H1 (cell line): ENCODE measurements around the gene NOL4L.

Experiments used
- CBX5 ChIP-seq: fragments of 300-800, 300-1000 bp; sonication (generic); IDR thresholded peaks from 2 replicates; pipeline ENCODE4 v1.7.1; 2016; ENCODE audit warnings: antibody characterized with exemption, low read length, low read depth
- JUND ChIP-seq: IDR thresholded peaks from 2 replicates; pipeline ENCODE4 v1.6.1; 2011; ENCODE audit warnings: mild to moderate bottlenecking, improper control_type of control experiment, low read length
- KDM5A ChIP-seq: fragments of 200-600 bp; IDR thresholded peaks from 2 replicates; pipeline ENCODE4 v1.7.1; 2012; ENCODE audit warnings: mild to moderate bottlenecking, low read length, inconsistent platforms, mixed read lengths
- POLR2A ChIP-seq, 2 experiments: IDR thresholded peaks; 1 replicate in 1 of 2; 2 replicates in 1 of 2; pipeline ENCODE4 v1.6.1; 2011; ENCODE audit warnings: low read depth in 2 of 2, low read length in 2 of 2, mild to moderate bottlenecking in 2 of 2; ENCODE audit errors: control extremely low read depth in 1 of 2
- POLR2AphosphoS5 ChIP-seq: IDR thresholded peaks from 2 replicates; pipeline ENCODE4 v1.6.1; 2011; ENCODE audit warnings: low read depth, low read length
- SRF ChIP-seq: IDR thresholded peaks from 2 replicates; pipeline ENCODE4 v1.6.1; 2011; ENCODE audit warnings: mild to moderate bottlenecking, low read depth, low read length, moderate library complexity
- TF ChIP-seq, protein P1 (sequence below), 3 experiments: IDR thresholded peaks; 1 replicate in 2 of 3; 2 replicates in 1 of 3; pipeline versions ENCODE4 v1.5.1 to v1.6.1; 2011; ENCODE audit warnings: low read length in 3 of 3, mild to moderate bottlenecking in 3 of 3, inconsistent platforms in 2 of 3, low read depth in 1 of 3, moderate library complexity in 1 of 3; ENCODE audit not compliant: insufficient read depth in 1 of 3; ENCODE audit errors: control extremely low read depth in 1 of 3
- TF ChIP-seq, protein P2 (sequence below): IDR thresholded peaks from 2 replicates; pipeline ENCODE4 v1.6.1; 2011; ENCODE audit warnings: low read length, improper control_type of control experiment

GRCh38 chr20:32440758-32441078, 144.4 kb downstream of the NOL4L start:
- TF ChIP-seq CBX5, result no peak
- no peak for TF ChIP-seq JUND
- no peak for TF ChIP-seq SRF
- no peak for TF ChIP-seq POLR2A (IDR thresholded peaks at IDR 0.05; ENCODE audit: control extremely low read depth in 1 of 2, low read depth in 2 of 2, low read length in 2 of 2)
- TF ChIP-seq KDM5A, result no peak
- TF ChIP-seq POLR2AphosphoS5, result no peak
- TF ChIP-seq, protein P1, sequence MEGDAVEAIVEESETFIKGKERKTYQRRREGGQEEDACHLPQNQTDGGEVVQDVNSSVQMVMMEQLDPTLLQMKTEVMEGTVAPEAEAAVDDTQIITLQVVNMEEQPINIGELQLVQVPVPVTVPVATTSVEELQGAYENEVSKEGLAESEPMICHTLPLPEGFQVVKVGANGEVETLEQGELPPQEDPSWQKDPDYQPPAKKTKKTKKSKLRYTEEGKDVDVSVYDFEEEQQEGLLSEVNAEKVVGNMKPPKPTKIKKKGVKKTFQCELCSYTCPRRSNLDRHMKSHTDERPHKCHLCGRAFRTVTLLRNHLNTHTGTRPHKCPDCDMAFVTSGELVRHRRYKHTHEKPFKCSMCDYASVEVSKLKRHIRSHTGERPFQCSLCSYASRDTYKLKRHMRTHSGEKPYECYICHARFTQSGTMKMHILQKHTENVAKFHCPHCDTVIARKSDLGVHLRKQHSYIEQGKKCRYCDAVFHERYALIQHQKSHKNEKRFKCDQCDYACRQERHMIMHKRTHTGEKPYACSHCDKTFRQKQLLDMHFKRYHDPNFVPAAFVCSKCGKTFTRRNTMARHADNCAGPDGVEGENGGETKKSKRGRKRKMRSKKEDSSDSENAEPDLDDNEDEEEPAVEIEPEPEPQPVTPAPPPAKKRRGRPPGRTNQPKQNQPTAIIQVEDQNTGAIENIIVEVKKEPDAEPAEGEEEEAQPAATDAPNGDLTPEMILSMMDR (IDR thresholded peaks at IDR 0.05; ENCODE audit: control extremely low read depth in 1 of 3, insufficient read depth in 1 of 3, low read depth in 1 of 3, low read length in 3 of 3), result no peak
- TF ChIP-seq, protein P2, sequence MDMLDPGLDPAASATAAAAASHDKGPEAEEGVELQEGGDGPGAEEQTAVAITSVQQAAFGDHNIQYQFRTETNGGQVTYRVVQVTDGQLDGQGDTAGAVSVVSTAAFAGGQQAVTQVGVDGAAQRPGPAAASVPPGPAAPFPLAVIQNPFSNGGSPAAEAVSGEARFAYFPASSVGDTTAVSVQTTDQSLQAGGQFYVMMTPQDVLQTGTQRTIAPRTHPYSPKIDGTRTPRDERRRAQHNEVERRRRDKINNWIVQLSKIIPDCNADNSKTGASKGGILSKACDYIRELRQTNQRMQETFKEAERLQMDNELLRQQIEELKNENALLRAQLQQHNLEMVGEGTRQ, result no peak
